ENCODE data around the gene ADAMTS9. TPM values are rescaled to one million over a fixed set of nuclear protein-coding genes. Genes with fewer than 3 reads are reported as not detected.

The ADAMTS9 gene
- 31.2 and 159 TPM in 2 replicates for total RNA-seq

GRCh38 chr3:64687781-64688604 lies at the start of gene ADAMTS9:
Gene ADAMTS9, minus strand, starts transcription at chr3:64688000. Its CDS starts 343 bp downstream, at chr3:64687657.

